Neural progenitor cell (in vitro differentiated cells): ENCODE measurements around the gene TMPRSS9.

Source experiments
- EZH2 ChIP-seq: fragments of 200-600 bp; sonication (generic); IDR thresholded peaks from 2 replicates; pipeline ENCODE4 v1.6.1; 2017; ENCODE audit warnings: antibody characterized with exemption, mild to moderate bottlenecking, moderate library complexity
- EZH2phosphoT487 ChIP-seq: fragments of 200-600 bp; sonication (generic); IDR thresholded peaks from 2 replicates; pipeline ENCODE4 v1.6.1; 2017; ENCODE audit warnings: antibody characterized with exemption
- TF ChIP-seq, protein P1 (sequence below): fragments of 200-600 bp; sonication (generic); IDR thresholded peaks from 2 replicates; pipeline ENCODE4 v1.5.1; 2017; ENCODE audit warnings: antibody characterized with exemption, mild to moderate bottlenecking

- TF ChIP-seq, protein P1, sequence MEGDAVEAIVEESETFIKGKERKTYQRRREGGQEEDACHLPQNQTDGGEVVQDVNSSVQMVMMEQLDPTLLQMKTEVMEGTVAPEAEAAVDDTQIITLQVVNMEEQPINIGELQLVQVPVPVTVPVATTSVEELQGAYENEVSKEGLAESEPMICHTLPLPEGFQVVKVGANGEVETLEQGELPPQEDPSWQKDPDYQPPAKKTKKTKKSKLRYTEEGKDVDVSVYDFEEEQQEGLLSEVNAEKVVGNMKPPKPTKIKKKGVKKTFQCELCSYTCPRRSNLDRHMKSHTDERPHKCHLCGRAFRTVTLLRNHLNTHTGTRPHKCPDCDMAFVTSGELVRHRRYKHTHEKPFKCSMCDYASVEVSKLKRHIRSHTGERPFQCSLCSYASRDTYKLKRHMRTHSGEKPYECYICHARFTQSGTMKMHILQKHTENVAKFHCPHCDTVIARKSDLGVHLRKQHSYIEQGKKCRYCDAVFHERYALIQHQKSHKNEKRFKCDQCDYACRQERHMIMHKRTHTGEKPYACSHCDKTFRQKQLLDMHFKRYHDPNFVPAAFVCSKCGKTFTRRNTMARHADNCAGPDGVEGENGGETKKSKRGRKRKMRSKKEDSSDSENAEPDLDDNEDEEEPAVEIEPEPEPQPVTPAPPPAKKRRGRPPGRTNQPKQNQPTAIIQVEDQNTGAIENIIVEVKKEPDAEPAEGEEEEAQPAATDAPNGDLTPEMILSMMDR = no peak
- TF ChIP-seq EZH2phosphoT487 (no peak), EZH2 (no peak)
These were observed 15.6 kb upstream of the TMPRSS9 start for GRCh38 chr19:2344381-2344870.
